SK-N-MC (cell line): ENCODE measurements around the gene FHIT.

Experiments
- DNase-seq: peaks from one replicate; pipeline ENCODE4 v3.0.0-alpha.2; 2011; ENCODE audit warnings: low read depth, low spot score
- H3K27ac ChIP-seq: fragments of 200-600 bp; sonication (generic); 2 replicates; pipeline ENCODE4 v1.5.1; 2016; ENCODE audit warnings: mixed run types
- H3K36me3 ChIP-seq: fragments of 200-600 bp; sonication (generic); 2 replicates; pipeline ENCODE4 v1.6.1; 2017; ENCODE audit warnings: antibody characterized with exemption, low read length, mixed read lengths; ENCODE audit not compliant: insufficient read depth
- H3K4me3 ChIP-seq: fragments of 200-600 bp; sonication (generic); 2 replicates; pipeline ENCODE4 v1.5.1; 2016
- H3K9ac ChIP-seq: fragments of 200-600 bp; sonication (generic); 2 replicates; pipeline ENCODE4 v1.8.0; 2017; ENCODE audit warnings: mixed run types, mixed read lengths; ENCODE audit not compliant: insufficient read length
- H3K9me3 ChIP-seq: fragments of 200-600 bp; sonication (generic); 2 replicates; pipeline ENCODE4 v1.6.1; 2017; ENCODE audit warnings: low read depth, mild to moderate bottlenecking, antibody characterized with exemption, low read length, moderate library complexity, mixed read lengths
- EZH2 ChIP-seq: fragments of 200-600 bp; sonication (generic); IDR thresholded peaks from one replicate; pipeline ENCODE4 v1.6.1; 2017; ENCODE audit warnings: antibody characterized with exemption
- FOXP2 ChIP-seq: optimal IDR thresholded peaks from 2 replicates; pipeline ENCODE3; 2011; ENCODE audit warnings: mild to moderate bottlenecking, moderate library complexity; ENCODE audit not compliant: insufficient read depth; ENCODE audit errors: extremely low read length, control extremely low read depth
- POLR2AphosphoS5 ChIP-seq: IDR thresholded peaks from 2 replicates; pipeline ENCODE4 v1.6.1; 2012; ENCODE audit warnings: mild to moderate bottlenecking, low read depth, low read length, borderline replicate concordance

The FHIT gene

DNA sequence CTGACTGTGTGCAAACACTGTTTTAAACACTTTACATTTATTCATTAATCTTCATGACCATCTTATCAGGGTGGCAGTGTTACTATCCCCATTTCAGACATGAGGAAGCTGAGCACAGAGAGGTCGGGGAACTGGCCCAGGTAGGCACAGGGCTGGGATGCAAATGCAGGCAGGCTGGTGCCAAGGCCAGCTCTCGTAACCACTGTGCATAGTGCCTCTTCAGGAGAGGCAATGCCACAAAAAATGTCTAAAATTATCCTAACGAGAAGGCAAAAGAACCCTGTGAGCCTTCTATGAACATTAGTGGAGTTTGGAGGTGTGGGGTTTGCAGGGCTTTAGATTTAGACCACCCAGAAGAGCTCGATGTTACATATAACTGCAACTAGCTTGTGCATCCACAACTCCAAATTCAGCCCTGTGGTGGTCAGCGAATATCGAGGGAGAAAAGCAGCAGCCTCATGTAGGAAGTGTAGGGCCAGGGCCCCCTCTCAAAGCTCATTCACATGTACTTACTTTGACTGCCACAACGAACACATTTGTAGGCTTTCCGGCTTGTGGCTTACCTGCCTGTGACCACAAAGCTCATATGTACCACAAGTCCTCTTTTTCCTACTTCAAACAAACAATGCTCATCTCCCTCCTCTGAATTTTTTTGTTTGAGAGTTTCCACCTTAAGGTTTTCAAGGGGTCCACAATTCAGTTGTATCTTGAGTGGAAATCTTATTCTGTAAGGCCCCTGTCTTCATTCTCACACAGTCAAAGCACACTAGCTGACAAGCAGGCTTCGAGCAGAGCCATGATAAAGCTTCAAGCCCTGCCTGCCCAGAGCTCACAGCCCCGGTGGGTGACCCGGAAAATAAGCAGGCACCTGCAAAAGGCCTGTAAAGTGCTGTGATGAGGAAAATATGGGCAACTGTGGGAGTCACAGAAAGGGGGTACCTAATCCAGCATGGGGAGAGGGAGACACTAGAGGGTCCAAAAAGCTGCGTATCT lies 1478.5 kb downstream of the FHIT start:
- no peak overlapping the region for H3K4me3 ChIP-seq
- H3K27ac ChIP-seq = no peak overlapping the region
- DNase-seq = no peak
- no peak for TF ChIP-seq EZH2
- no peak for TF ChIP-seq FOXP2
- TF ChIP-seq POLR2AphosphoS5 = no peak
- H3K9me3 ChIP-seq = no peaks in the 10 kb centered on the region
- H3K9ac ChIP-seq = no peak overlapping the region
- no peaks in the 10 kb centered on the region for H3K36me3 ChIP-seq

- Histone ChIP-seq H3K27ac (no peak overlapping the region), H3K9me3 (no peaks in the 10 kb centered on the region), H3K4me3 (no peak overlapping the region), H3K36me3 (no peaks in the 10 kb centered on the region), H3K9ac (no peak overlapping the region)
- TF ChIP-seq POLR2AphosphoS5 (no peak), EZH2 (no peak)
- no peak for DNase-seq
These were observed 1479.5 kb downstream of the FHIT start for GRCh38 chr3:59771768-59772181.

GRCh38 chr3:59769127-59769750 lies 1482.0 kb downstream of the FHIT start:
- TF ChIP-seq POLR2AphosphoS5 (no peak), FOXP2 (no peak), EZH2 (no peak)
- Histone ChIP-seq H3K4me3 (no peak overlapping the region), H3K36me3 (no peaks in the 10 kb centered on the region), H3K9ac (no peak overlapping the region), H3K27ac (no peak overlapping the region), H3K9me3 (no peaks in the 10 kb centered on the region)
- DNase-seq = no peak

DNA sequence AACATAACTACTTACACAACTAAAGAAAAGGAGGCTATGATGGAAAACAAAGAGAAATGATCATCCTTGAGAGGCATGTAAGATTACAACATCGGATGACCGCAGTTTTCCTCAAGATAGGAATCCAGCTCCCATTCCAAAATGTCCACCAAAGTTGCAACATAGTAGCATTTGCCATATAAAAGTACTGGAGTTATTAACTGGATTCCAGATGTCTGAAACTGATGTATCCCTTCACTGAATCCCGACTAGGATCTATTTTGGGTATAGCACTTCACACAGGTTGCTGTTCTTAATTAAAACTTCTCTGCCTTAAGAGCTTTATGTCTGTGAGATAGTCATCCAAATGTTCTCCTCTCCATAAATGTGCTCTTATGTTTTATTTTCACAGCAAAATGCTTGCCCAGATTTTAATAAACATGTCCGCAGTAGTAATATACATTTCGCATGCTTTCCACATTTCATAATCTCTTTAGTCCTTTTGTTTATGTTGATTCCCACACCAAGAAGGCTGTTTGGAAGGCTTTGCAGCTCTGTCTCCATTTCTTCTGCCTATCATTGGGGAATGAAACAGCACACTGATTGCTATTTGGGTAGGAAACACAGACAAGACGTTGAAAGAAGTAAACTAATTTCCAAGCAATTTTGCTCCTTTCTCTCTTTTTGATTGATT lies 1484.9 kb downstream of the FHIT start:
- H3K36me3 ChIP-seq = no peaks in the 10 kb centered on the region
- no peak overlapping the region for H3K4me3 ChIP-seq
- H3K9ac ChIP-seq = no peak overlapping the region
- no peaks in the 10 kb centered on the region for H3K9me3 ChIP-seq
- no peak for DNase-seq
- no peak overlapping the region for H3K27ac ChIP-seq
- TF ChIP-seq FOXP2 (no peak), POLR2AphosphoS5 (no peak), EZH2 (no peak)

- H3K9ac ChIP-seq = no peak overlapping the region
- H3K36me3 ChIP-seq = no peaks in the 10 kb centered on the region
- H3K27ac ChIP-seq = no peak overlapping the region
- DNase-seq = no peak
- H3K4me3 ChIP-seq = no peak overlapping the region
- no peaks in the 10 kb centered on the region for H3K9me3 ChIP-seq
- TF ChIP-seq FOXP2 = no peak
- no peak for TF ChIP-seq POLR2AphosphoS5
- TF ChIP-seq EZH2 = no peak
These were observed 1487.1 kb downstream of the FHIT start for GRCh38 chr3:59764171-59764570.

GRCh38 chr3:59762941-59763340 lies 1488.3 kb downstream of the FHIT start:
- TF ChIP-seq POLR2AphosphoS5 (no peak), FOXP2 (no peak), EZH2 (no peak)
- no peak for DNase-seq
- H3K9me3 ChIP-seq = no peaks in the 10 kb centered on the region
- H3K36me3 ChIP-seq = no peaks in the 10 kb centered on the region
- no peak overlapping the region for H3K9ac ChIP-seq
- no peak overlapping the region for H3K4me3 ChIP-seq
- H3K27ac ChIP-seq = no peak overlapping the region

DNA sequence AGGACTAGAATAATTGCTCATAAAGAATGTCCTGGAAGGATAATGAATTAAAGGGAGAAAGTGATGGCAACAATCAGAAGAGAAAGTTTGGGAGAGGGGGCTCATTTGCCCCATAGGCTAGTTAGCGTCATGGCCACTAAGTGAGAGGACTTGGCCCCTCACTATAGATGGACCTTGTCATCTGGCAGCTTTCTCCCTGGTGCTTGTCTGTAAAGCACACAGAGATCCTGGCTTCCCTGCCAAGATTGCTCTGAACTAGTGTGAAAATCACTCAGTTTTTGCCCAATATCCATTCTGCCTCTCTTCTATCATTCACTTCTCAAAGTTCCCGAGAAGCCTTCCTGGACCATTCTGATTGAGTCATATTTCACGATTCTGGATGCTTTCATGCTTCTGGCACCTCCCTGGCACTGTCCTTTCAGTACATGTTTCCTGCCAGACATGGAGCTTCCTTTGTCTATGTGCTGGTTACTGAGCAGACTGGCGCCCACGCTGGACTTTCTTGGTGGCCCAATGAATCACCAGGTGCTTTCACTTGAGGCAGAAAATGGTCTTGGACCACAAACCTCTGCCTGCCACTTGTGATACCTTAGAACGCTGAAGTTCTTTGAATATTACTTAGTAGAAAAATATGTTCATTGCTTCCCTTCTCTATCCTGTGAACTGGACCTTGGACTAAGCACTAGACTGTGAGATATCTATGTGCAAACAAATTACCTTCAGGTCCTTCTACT lies 1491.8 kb downstream of the FHIT start:
- H3K36me3 ChIP-seq = no peaks in the 10 kb centered on the region
- H3K9me3 ChIP-seq = no peaks in the 10 kb centered on the region
- no peak overlapping the region for H3K27ac ChIP-seq
- no peak for TF ChIP-seq EZH2
- no peak for TF ChIP-seq FOXP2
- TF ChIP-seq POLR2AphosphoS5 = no peak
- H3K4me3 ChIP-seq = no peak overlapping the region
- H3K9ac ChIP-seq = no peak overlapping the region
- DNase-seq = no peak
